ENCODE results near the gene MRC2. TPM values are rescaled to one million over a fixed set of nuclear protein-coding genes. Genes with fewer than 3 reads are reported as not detected.

Gene MRC2
- total RNA-seq, 3 donors from 2014 or later (not counting 1 experiment from before 2014, with no cell fraction given): 0.23 to 0.54 (median 0.50) TPM

GRCh38 chr17:62722625-62723024, 95.2 kb downstream of the MRC2 start:
- Histone ChIP-seq H3K27ac (ENCODE audit: low read length) (no peak overlapping the region), H3K27me3 (ENCODE audit: control insufficient read depth, insufficient read depth, low read length) (no peaks in the 10 kb centered on the region), H3K4me1 (ENCODE audit: control insufficient read depth, insufficient read depth, low read length) (peaks cover 38% of the 10 kb centered on the region), H3K4me3 (ENCODE audit: low read length) (no peak overlapping the region), H3K36me3 (ENCODE audit: control insufficient read depth, insufficient read depth, low read length) (no peaks in the 10 kb centered on the region), H3K9me3 (ENCODE audit: control insufficient read depth, insufficient read depth, low read length) (no peaks in the 10 kb centered on the region)
- peaks cover 59 to 63% of the 10 kb centered on the region in 2 donors for H3K4me1 Mint-ChIP-seq
- H3K4me3 Mint-ChIP-seq: no peak overlapping the region
- DNase-seq (no peak), ATAC-seq (no peak)
- H3K36me3 Mint-ChIP-seq: no peaks in the 10 kb centered on the region
- H3K27ac Mint-ChIP-seq: peak overlapping the region; percentile 97 to 98
- intact Hi-C loops (cut with micrococcal nuclease): no loop called here
- H3K9me3 Mint-ChIP-seq: no peaks in the 10 kb centered on the region
- no peak for TF ChIP-seq CTCF (IDR thresholded peaks at IDR 0.05)
- no CpG with 5 or more reads among the region's 1 CpG for WGBS (ENCODE audit: insufficient coverage)
- H3K27me3 Mint-ChIP-seq (ENCODE audit: low read depth in 2 of 2): no peaks in the 10 kb centered on the region

- Histone ChIP-seq H3K4me3 (ENCODE audit: low read length) (no peak overlapping the region), H3K27ac (ENCODE audit: low read length) (peak overlapping the region; percentile 92), H3K27me3 (ENCODE audit: control insufficient read depth, insufficient read depth, low read length) (no peaks in the 10 kb centered on the region), H3K4me1 (ENCODE audit: control insufficient read depth, insufficient read depth, low read length) (peaks cover 28% of the 10 kb centered on the region), H3K9me3 (ENCODE audit: control insufficient read depth, insufficient read depth, low read length) (no peaks in the 10 kb centered on the region), H3K36me3 (ENCODE audit: control insufficient read depth, insufficient read depth, low read length) (no peaks in the 10 kb centered on the region)
- no peaks in the 10 kb centered on the region for H3K27me3 Mint-ChIP-seq (ENCODE audit: low read depth in 2 of 2)
- 95% methylated on average over 7 of the region's 7 CpGs for WGBS (ENCODE audit: insufficient coverage)
- no peak for TF ChIP-seq CTCF (IDR thresholded peaks at IDR 0.05)
- H3K9me3 Mint-ChIP-seq: no peaks in the 10 kb centered on the region
- peaks cover 47 to 51% of the 10 kb centered on the region in 2 donors for H3K4me1 Mint-ChIP-seq
- peak overlapping the region; percentile 97 to 98 for H3K27ac Mint-ChIP-seq
- no peaks in the 10 kb centered on the region for H3K36me3 Mint-ChIP-seq
- DNase-seq (no peak), ATAC-seq (no peak)
- H3K4me3 Mint-ChIP-seq: peak overlapping the region; percentile 65
- intact Hi-C loops (cut with micrococcal nuclease): loop anchor here (1.0 kb wide), 1 partner anchor 241 kb away; no protein-coding TSS in a partner anchor
These were observed 96.4 kb downstream of the MRC2 start for GRCh38 chr17:62723842-62724241.

- H3K27me3 ChIP-seq (ENCODE audit: control insufficient read depth, insufficient read depth, low read length): no peaks in the 10 kb centered on the region
- H3K27ac ChIP-seq (ENCODE audit: low read length): peak overlapping the region; percentile 92
- H3K36me3 Mint-ChIP-seq: no peaks in the 10 kb centered on the region
- H3K27me3 Mint-ChIP-seq (ENCODE audit: low read depth in 2 of 2): no peaks in the 10 kb centered on the region
- H3K27ac Mint-ChIP-seq: peak overlapping the region; percentile 97 to 98
- intact Hi-C loops (cut with micrococcal nuclease): loop anchor here (1.0 kb wide), 1 partner anchor 241 kb away; no protein-coding TSS in a partner anchor
- H3K9me3 ChIP-seq (ENCODE audit: control insufficient read depth, insufficient read depth, low read length): no peaks in the 10 kb centered on the region
- H3K4me3 ChIP-seq (ENCODE audit: low read length): peak overlapping the region; percentile 1
- ATAC-seq (peak; percentile 92 to 93 (median 93)), DNase-seq (peak; percentile 60 to 89)
- no peaks in the 10 kb centered on the region for H3K9me3 Mint-ChIP-seq
- peaks cover 28% of the 10 kb centered on the region for H3K4me1 ChIP-seq (ENCODE audit: control insufficient read depth, insufficient read depth, low read length)
- H3K36me3 ChIP-seq (ENCODE audit: control insufficient read depth, insufficient read depth, low read length): no peaks in the 10 kb centered on the region
- no peak for TF ChIP-seq CTCF (IDR thresholded peaks at IDR 0.05)
- H3K4me1 Mint-ChIP-seq: peaks cover 42 to 48% of the 10 kb centered on the region in 2 donors
- peak overlapping the region; percentile 85 for H3K4me3 Mint-ChIP-seq
- under 1% methylated on average over 16 of the region's 16 CpGs for WGBS (ENCODE audit: insufficient coverage)
These were observed 97.1 kb downstream of the MRC2 start for GRCh38 chr17:62724398-62725146.

Measured in natural killer cell (primary cell).